GM12873 (cell line): ENCODE data around the gene ARHGAP24.

ENCODE experiments used
- TF ChIP-seq, protein P1 (sequence below): IDR thresholded peaks from 2 replicates; pipeline ENCODE4 v1.5.1; 2012; ENCODE audit warnings: low read depth, mild to moderate bottlenecking, moderate library complexity, low read length, control low read depth; ENCODE audit not compliant: insufficient read depth; ENCODE audit errors: missing control alignments

The ARHGAP24 gene

DNA sequence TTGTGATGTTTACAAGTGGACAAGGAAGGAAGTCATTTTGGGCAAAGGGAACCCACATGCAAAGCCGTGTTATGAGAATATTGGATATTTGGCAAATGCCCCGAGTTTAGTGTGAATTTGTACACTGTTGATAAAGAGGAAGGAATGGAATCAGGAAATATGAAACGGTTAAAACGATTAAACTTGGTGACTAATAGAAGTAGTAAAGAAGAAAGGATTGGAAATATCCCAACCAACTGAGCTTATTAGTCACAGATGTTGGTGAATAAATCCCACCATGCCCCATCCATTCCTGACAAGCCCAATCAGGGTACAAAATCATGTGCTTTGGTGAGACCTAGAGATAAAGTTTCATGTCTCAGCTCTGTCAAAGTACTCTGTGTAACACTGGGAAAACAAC lies 22.0 kb downstream of the ARHGAP24 start:
- TF ChIP-seq, protein P1, sequence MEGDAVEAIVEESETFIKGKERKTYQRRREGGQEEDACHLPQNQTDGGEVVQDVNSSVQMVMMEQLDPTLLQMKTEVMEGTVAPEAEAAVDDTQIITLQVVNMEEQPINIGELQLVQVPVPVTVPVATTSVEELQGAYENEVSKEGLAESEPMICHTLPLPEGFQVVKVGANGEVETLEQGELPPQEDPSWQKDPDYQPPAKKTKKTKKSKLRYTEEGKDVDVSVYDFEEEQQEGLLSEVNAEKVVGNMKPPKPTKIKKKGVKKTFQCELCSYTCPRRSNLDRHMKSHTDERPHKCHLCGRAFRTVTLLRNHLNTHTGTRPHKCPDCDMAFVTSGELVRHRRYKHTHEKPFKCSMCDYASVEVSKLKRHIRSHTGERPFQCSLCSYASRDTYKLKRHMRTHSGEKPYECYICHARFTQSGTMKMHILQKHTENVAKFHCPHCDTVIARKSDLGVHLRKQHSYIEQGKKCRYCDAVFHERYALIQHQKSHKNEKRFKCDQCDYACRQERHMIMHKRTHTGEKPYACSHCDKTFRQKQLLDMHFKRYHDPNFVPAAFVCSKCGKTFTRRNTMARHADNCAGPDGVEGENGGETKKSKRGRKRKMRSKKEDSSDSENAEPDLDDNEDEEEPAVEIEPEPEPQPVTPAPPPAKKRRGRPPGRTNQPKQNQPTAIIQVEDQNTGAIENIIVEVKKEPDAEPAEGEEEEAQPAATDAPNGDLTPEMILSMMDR, result no peak

DNA sequence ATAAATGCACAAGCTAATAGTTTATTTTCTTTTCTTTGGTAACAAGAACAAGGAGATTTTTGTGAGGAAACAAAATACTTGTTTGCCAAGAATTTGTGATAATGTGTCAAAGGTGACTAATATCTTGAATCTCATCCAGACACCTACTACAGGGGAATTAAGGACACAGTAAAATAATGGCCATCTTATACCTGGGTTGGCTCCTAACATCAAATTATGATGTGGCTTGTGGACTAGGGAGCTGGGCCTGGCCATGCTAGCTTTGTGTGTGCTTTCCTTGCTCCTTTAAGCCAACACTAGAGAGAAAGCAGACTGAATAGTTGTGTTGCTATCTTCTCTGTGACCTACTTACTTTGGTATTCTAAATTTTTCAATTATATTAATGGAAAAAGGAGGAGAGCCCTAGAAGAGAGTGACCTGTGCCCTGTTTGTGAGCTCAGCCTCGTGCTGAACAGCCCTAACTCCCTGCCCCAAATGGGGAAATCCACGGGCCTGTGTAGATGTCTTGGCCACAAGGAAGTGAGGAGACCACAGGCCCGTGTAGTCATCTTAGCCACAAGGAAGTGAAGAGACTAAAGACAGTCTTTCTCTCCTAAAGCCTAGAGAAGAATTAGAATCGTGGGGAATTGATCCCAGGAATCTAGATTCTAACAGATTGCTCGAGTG lies 23.3 kb downstream of the ARHGAP24 start:
- TF ChIP-seq, protein P1, result no peak

DNA sequence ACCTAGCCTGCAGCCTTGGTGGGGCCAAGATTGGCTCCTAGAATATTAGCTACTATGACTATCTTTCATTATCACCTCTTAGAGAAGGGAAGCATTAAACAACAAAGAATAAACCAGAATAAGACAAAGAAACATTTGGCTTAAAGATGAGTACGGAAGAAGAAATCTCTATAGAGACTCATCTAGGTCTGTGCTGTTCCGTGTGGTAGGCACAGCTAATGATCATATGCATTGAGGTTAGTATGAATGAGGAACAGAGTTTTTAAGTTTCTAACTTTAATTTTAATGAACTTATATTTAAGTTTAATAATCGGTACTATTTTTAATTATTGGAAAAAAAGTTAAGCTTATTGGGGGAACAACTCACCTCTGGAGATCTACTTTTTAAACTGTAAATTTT lies 24.6 kb downstream of the ARHGAP24 start:
- TF ChIP-seq, protein P1, result no peak

DNA sequence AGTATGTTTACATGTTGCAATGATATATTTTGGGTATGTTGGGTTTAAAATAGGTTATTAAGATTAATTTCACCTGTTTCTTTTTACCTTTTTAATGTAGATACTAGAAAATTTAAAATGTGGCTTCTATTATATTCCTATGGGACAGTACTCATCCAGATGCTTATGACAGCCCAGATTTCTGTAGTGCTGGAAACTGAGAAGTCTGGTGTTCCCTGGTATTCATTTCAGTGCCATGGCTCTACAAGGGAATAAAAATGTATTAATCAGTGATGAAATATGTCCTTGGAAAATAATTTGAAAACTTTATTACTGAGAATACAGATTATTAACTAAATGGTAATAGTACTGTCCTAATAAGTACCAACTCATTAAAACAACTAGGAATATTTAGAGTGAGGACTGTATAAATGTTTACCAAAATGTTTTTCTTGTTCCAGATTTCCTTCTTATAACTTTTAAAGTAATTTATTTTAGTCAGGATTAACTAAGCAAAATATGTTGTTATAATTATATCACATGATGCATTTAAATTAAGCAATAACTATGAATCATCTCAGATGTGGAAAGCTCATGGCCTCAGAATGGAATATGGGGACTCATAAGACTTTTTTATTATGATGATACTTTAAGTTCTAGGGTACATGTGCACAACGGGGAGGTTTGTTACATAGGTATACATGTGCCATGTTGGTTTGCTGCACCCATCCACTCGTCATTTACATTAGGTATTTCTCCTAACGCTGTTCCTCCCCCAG lies 25.3 kb downstream of the ARHGAP24 start:
- TF ChIP-seq, protein P1, result no peak

DNA sequence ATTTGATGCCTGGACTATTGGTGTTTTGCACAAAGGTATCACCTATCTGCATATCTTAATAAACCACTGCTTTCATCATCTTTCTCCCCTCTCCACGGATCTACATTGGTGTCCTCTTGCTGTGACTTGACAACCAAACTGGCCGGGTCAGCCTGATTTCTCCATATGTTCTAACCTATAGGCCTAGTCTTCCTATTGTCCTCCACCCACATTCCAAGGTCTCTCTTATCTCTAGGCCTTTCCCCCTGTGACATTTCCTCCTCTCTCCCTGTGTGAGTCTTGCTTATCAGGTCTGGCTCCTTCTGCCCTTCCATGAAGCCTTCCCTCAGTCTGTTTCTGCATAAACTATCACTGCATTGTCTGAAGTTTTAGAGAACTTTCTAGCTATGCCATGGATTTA lies 33.7 kb downstream of the ARHGAP24 start:
- TF ChIP-seq, protein P1, result no peak

DNA sequence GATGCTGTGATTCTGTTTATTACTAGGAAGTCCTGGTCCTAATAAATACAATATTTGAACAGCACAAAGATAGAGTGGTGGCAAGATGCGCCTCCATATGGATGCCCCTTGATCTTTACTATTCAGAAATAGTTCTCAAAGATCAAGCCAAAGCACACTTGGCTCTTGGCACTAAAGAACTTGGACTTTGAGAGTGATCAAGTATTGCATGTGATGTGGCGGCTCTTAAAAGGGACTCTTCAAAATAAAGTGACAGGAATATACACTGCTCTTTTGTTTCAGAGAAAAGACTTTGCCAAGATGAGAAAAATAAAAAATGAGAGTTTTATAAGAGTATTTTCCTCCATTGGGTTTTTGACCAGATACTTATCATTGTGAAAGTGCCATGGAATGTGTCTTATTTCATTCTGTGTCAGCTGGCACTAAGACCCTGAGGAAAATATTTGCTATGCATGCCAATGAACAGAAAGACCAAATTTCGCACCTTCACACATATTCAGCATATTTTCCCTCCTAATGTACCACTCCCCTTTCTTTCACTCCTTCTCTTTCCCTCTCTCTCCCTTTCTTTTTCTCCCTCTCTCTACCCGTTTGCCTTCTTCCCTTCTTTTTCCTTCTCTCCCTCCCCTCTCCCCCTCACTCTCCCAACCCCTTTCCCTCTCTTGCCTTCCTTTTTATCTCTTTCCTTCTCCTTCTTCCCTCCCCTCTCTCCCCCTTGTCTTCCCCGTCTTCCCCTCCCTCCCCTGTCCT lies 35.1 kb downstream of the ARHGAP24 start:
- TF ChIP-seq, protein P1, result no peak

DNA sequence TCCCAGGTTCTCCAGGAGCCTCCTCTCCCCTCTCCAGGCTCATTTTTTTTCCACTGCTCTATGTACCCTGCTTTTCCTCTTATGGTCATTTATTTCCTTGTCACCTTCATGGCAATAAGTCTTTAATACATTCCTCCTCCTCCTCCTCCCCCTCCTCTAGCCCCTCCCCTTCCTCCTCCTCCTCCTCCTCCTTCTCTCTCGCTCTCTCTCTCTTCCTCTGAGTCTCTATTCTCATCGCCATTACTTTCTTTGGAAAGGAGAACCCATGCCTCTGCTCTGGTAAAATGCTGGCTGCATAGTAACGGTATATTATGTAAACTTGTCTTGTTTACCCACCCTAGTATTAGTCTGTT lies 35.7 kb downstream of the ARHGAP24 start:
- TF ChIP-seq, protein P1, result no peak
